ENCODE measurements around the gene SRD5A1. TPM values are rescaled to one million over a fixed set of nuclear protein-coding genes. Genes with fewer than 3 reads are reported as not detected.

Gene SRD5A1
- total and polyA plus RNA-seq, 2 of the 8 experiments (the other 6 are each of a cell fraction or from before 2014, with no cell fraction given), result 34.7 to 42.4 TPM

DNA sequence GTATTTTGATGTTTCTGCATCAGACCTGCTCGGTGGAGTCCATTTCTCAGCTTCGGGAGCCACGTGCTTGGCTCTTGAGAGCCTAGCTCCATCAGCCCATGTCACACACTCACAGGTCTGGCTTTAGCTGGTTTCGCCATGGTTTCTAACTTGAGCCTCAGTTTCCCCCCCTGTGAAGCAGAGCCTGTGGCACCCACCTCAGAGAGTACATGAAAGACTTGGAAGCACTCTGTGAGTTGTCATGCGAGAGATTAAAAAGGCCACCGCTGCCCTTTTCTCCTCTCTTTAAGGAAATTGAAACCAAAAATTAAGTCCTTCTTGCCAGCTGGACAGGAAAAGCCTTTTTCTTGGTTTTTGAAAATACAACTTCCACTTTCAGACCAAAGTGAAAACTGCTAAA, 88.8 kb downstream of the SRD5A1 start:
- H3K4me1 ChIP-seq (replicated peaks in 1 of 4; ENCODE audit: control insufficient read depth in 3 of 4, insufficient read depth in 4 of 4, low read length in 3 of 4), result peaks cover 0 to 7% (median 4%) of the 10 kb centered on the region in 4 experiments; a peak in 5 of 7 replicates
- peaks cover 14 to 96% of the 10 kb centered on the region in 2 experiments for H3K79me2 ChIP-seq (ENCODE audit: control insufficient read depth in 1 of 2, insufficient read depth in 2 of 2, low read length in 2 of 2)

More for the DNA sequence above, 88.8 kb downstream of the SRD5A1 start:
- H3K23ac ChIP-seq (ENCODE audit: insufficient read length), result no peak overlapping the region
- H2BK12ac ChIP-seq (ENCODE audit: low read depth, low read length), result no peak overlapping the region
- no peak overlapping the region for H4K91ac ChIP-seq (replicated peaks; ENCODE audit: insufficient read length, low read length)
- no peaks in the 10 kb centered on the region for H3K36me3 ChIP-seq (ENCODE audit: control insufficient read depth in 2 of 4, insufficient read depth in 4 of 4, low read length in 3 of 4)
- no peak overlapping the region for H4K8ac ChIP-seq (ENCODE audit: extremely low read depth, insufficient read depth, low read length)
- H3K79me1 ChIP-seq (ENCODE audit: low read depth, low read length), result peaks cover 44% of the 10 kb centered on the region
- no peak for FAIRE-seq
- H4K5ac ChIP-seq (ENCODE audit: insufficient read length, low read depth, low read length), result no peak overlapping the region
- 94% methylated on average over 6 of the region's 6 CpGs; no CpG with 5 or more reads in 1 of the 2 experiments for WGBS, 2 experiments (ENCODE audit: extremely low coverage in 1 of 2, insufficient coverage in 1 of 2, insufficient read length in 1 of 2, insufficient replicate concordance in 2 of 2, low coverage in 1 of 2, low lambda C conversion rate in 2 of 2, missing lambda C conversion rate in 1 of 2)
- peaks cover 25 to 61% of the 10 kb centered on the region in 2 experiments for H4K20me1 ChIP-seq (replicated peaks in 1 of 2; ENCODE audit: control insufficient read depth in 1 of 2, insufficient read depth in 2 of 2, low read length in 2 of 2)
- H3K23me2 ChIP-seq (ENCODE audit: low read depth, low read length), result no peaks in the 10 kb centered on the region
- DNase-seq (ENCODE audit: low read depth in 1 of 2, low spot score in 2 of 2), result no peak
- H3K18ac ChIP-seq (ENCODE audit: extremely low read depth, low read length), result no peak overlapping the region
- no peak overlapping the region for H2BK120ac ChIP-seq (replicated peaks; ENCODE audit: low read depth, low read length)
- ChIA-PET CTCF (ENCODE audit: partially characterized antibody) (interaction anchor here (1.7 to 4.1 kb wide), 2 partner anchors 10 to 23 kb away, joined by 6 to 25 read pairs; no protein-coding TSS in a partner anchor), POLR2A (ENCODE audit: partially characterized antibody) (interaction anchor here (1.3 to 1.9 kb wide), 2 partner anchors 10 to 89 kb away, joined by 5 to 6 read pairs; partner anchors contain the start of genes NSUN2 and SRD5A1)
- TF ChIP-seq SIRT6 (IDR thresholded peaks at IDR 0.05; ENCODE audit: low read length) (no peak), RAD21 (IDR thresholded peaks at IDR 0.05 in 1 of 2, conservative IDR thresholded peaks at IDR 0.05 in 1 of 2; ENCODE audit: low read depth in 2 of 2, low read length in 2 of 2) (no peak), JUN (IDR thresholded peaks at IDR 0.05; ENCODE audit: low read depth, low read length) (no peak), POLR2A (IDR thresholded peaks at IDR 0.05; ENCODE audit: control extremely low read depth in 1 of 2, low read depth in 2 of 2, low read length in 2 of 2) (no peak), TCF12 (IDR thresholded peaks at IDR 0.05; ENCODE audit: low read depth, low read length) (no peak), KDM4A (IDR thresholded peaks at IDR 0.05; ENCODE audit: low read depth, low read length, severe bottlenecking) (no peak), SRF (IDR thresholded peaks at IDR 0.05; ENCODE audit: low read depth, low read length) (no peak), BRCA1 (IDR thresholded peaks at IDR 0.05; ENCODE audit: low read depth, low read length) (no peak), POLR2AphosphoS5 (IDR thresholded peaks at IDR 0.05; ENCODE audit: low read depth, low read length) (no peak), EZH2 (IDR thresholded peaks at IDR 0.05; ENCODE audit: low read depth, low read length, severe bottlenecking) (no peak), CREB1 (IDR thresholded peaks at IDR 0.05) (no peak)
- H2AFZ ChIP-seq (ENCODE audit: low read length), result no peak overlapping the region
- no peak overlapping the region for H2BK15ac ChIP-seq (ENCODE audit: low read length)
- no peak overlapping the region for H3K14ac ChIP-seq (ENCODE audit: insufficient read length)
- no peak overlapping the region for H3K4me3 ChIP-seq (ENCODE audit: extremely low read depth in 1 of 4, insufficient read depth in 2 of 4, low read depth in 3 of 4, low read length in 4 of 4)
- H2AK5ac ChIP-seq (ENCODE audit: low read depth, low read length), result no peak overlapping the region
- no peaks in the 10 kb centered on the region for H3K27me3 ChIP-seq (replicated peaks in 1 of 4; ENCODE audit: control insufficient read depth in 3 of 4, extremely low read depth in 1 of 4, insufficient read depth in 3 of 4, low read length in 3 of 4)
- H3K9ac ChIP-seq (replicated peaks in 1 of 4; ENCODE audit: extremely low read depth in 1 of 4, low read depth in 3 of 4, low read length in 3 of 4), result no peak overlapping the region
- no peak overlapping the region for H3K27ac ChIP-seq (ENCODE audit: low read depth, low read length)
- H3K4me2 ChIP-seq (ENCODE audit: insufficient read depth in 1 of 2, low read depth in 2 of 2, low read length in 2 of 2), result no peak overlapping the region
- H2BK20ac ChIP-seq (ENCODE audit: low read length), result no peak overlapping the region
- H3K4ac ChIP-seq (replicated peaks; ENCODE audit: insufficient read length, low read depth, low read length), result no peak overlapping the region
- H3K9me3 ChIP-seq (ENCODE audit: insufficient read depth in 2 of 2, low read depth in 1 of 2, low read length in 1 of 2), result no peaks in the 10 kb centered on the region
- H3K56ac ChIP-seq (replicated peaks; ENCODE audit: insufficient read length, low read depth, low read length), result no peak overlapping the region
- no peak overlapping the region; the same call in 1 of the 2 replicates for H2BK5ac ChIP-seq (ENCODE audit: low read depth, low read length)

Measured in H1 (cell line).